HepG2 (cell line): ENCODE data around the gene SNAI3. TPM values are rescaled to one million over a fixed set of nuclear protein-coding genes. Genes with fewer than 3 reads are reported as not detected.
A peak's percentile ranks its signal among the peaks of the same experiment; 100 is the strongest.

Experiments
- ATAC-seq: fragments of 200-7000 bp; cut with Tn5 transposase; 3 replicates; pipeline ENCODE4 v1.9.1; 2020; ENCODE audit warnings: mild to moderate bottlenecking, moderate library complexity
- BruUV-seq: library from RNA; stranded (reverse); fragments of 400-500 nt; replicated peaks from 2 replicates; lab custom pipeline; 2021; lab: Mats Ljungman, UMichigan
- CTCF ChIA-PET: fragments of 300-600 bp; formaldehyde crosslinking; extraction: SDS; loops from one replicate; lab custom pipeline; 2021; ENCODE audit warnings: low total read pairs, inconsistent platforms, low intra/inter-chr PET ratio; lab: Yijun Ruan, JAX
- POLR2A ChIA-PET: fragments of 350-600 bp; sonication (Branson Sonifier 250); formaldehyde crosslinking; loops from one replicate; lab custom pipeline; 2020; ENCODE audit warnings: antibody characterized with exemption, inconsistent platforms; lab: Yijun Ruan, JAX
- DNase-seq: peaks from one replicate; pipeline ENCODE4 v3.0.0-alpha.2; 2015; ENCODE audit warnings: low spot score
- FAIRE-seq: peaks from 3 replicates; lab custom pipeline; 2011; peaks lifted over from hg19 to GRCh38; lab: Jason Lieb, UNC
- H2AFZ ChIP-seq: one replicate; pipeline ENCODE4 v1.6.1; 2011; ENCODE audit warnings: low read length, inconsistent platforms
- H3K27ac ChIP-seq: fragments of 300-600 bp; 3 replicates; pipeline ENCODE4 v1.8.0; 2011; ENCODE audit warnings: mixed run types, mild to moderate bottlenecking, mixed read lengths, low read length, inconsistent platforms; ENCODE audit not compliant: insufficient read depth; ENCODE audit errors: extremely low read length
- H3K27me3 ChIP-seq, 2 experiments: fragments of 200-600 bp in 1 of 2; 2 replicates in 1 of 2; 3 replicates in 1 of 2; pipeline versions ENCODE4 v1.6.0 to v1.8.0; 2011; ENCODE audit warnings: low read length in 2 of 2, mild to moderate bottlenecking in 2 of 2, moderate library complexity in 2 of 2, inconsistent platforms in 1 of 2; ENCODE audit not compliant: insufficient read depth in 2 of 2, control insufficient read depth in 1 of 2
- H3K36me3 ChIP-seq, 2 experiments: fragments of 200-600 bp in 1 of 2; replicated peaks in 1 of 2; 2 replicates in 1 of 2; 3 replicates in 1 of 2; pipeline versions ENCODE4 v1.5.1 to v1.8.0; 2011; ENCODE audit warnings: low read length in 2 of 2, inconsistent platforms in 1 of 2; ENCODE audit not compliant: insufficient read depth in 2 of 2, control insufficient read depth in 1 of 2
- H3K4me1 ChIP-seq: 2 replicates; pipeline ENCODE4 v1.5.1; 2012; ENCODE audit warnings: low read length, inconsistent platforms; ENCODE audit not compliant: insufficient read depth
- H3K4me2 ChIP-seq: 2 replicates; pipeline ENCODE4 v1.6.0; 2011; ENCODE audit warnings: low read depth, low read length, inconsistent platforms
- H3K4me3 ChIP-seq, 3 experiments: fragments of 200-600 bp in 1 of 3; sonication (generic), shearing (Covaris generic) in 1 of 3; replicated peaks in 1 of 3; 2 replicates each; pipeline ENCODE4 v1.5.1; 2011 to 2016; ENCODE audit warnings: low read length in 3 of 3, inconsistent platforms in 2 of 3, low read depth in 2 of 3, mild to moderate bottlenecking in 2 of 3, control low read depth in 1 of 3, mixed read lengths in 1 of 3; ENCODE audit not compliant: insufficient read depth in 1 of 3
- H3K79me2 ChIP-seq: one replicate; pipeline ENCODE4 v1.6.1; 2011; ENCODE audit warnings: low read length, inconsistent platforms; ENCODE audit not compliant: insufficient read depth
- H3K9ac ChIP-seq: 2 replicates; pipeline ENCODE4 v1.6.0; 2011; ENCODE audit warnings: mild to moderate bottlenecking, low read depth, low read length, inconsistent platforms; ENCODE audit not compliant: insufficient read depth
- H3K9me3 ChIP-seq: 2 replicates; pipeline ENCODE4 v1.5.1; 2012; ENCODE audit warnings: mild to moderate bottlenecking, low read length
- H4K20me1 ChIP-seq: 2 replicates; pipeline ENCODE4 v1.6.0; 2011; ENCODE audit warnings: inconsistent platforms, mild to moderate bottlenecking, low read length, moderate library complexity; ENCODE audit not compliant: insufficient read depth
- AGO1 ChIP-seq: fragments of 200-400 bp; formaldehyde crosslinking; IDR thresholded peaks from 2 replicates; pipeline ENCODE4 v1.6.1; 2017; ENCODE audit warnings: mild to moderate bottlenecking, low read depth, low read length, moderate library complexity; ENCODE audit not compliant: poor library complexity, severe bottlenecking
- AGO2 ChIP-seq: fragments of 200-400 bp; formaldehyde crosslinking; optimal IDR thresholded peaks from 2 replicates; pipeline ENCODE3; 2017; ENCODE audit warnings: mild to moderate bottlenecking, low read depth, low read length, moderate library complexity
- AHR ChIP-seq: IDR thresholded peaks from 2 replicates; pipeline ENCODE4 v1.6.1; 2018; ENCODE audit warnings: missing genetic modification reagents, missing compliant biosample characterization
- E2F2 ChIP-seq: sonication (generic); formaldehyde crosslinking; IDR thresholded peaks from 2 replicates; pipeline ENCODE4 v1.4.0; 2020; ENCODE audit warnings: missing genetic modification reagents, borderline replicate concordance
- HNF4G ChIP-seq, 2 experiments: sonication (generic) in 1 of 2; formaldehyde crosslinking in 1 of 2; IDR thresholded peaks; 2 replicates each; pipeline versions ENCODE4 v1.4.0 to v1.6.1; 2011 to 2020; ENCODE audit warnings: borderline replicate concordance in 2 of 2, low read depth in 2 of 2, mild to moderate bottlenecking in 2 of 2, low read length in 1 of 2, missing genetic modification reagents in 1 of 2, moderate library complexity in 1 of 2
- KDM3A ChIP-seq: IDR thresholded peaks from 2 replicates; pipeline ENCODE4 v1.6.1; 2018; ENCODE audit warnings: low read depth, missing compliant biosample characterization
- KLF13 ChIP-seq: sonication (generic); formaldehyde crosslinking; IDR thresholded peaks from 2 replicates; pipeline ENCODE4 v1.4.0; 2020; ENCODE audit warnings: mild to moderate bottlenecking, missing genetic modification reagents
- NRL ChIP-seq: sonication (generic); formaldehyde crosslinking; IDR thresholded peaks from 2 replicates; pipeline ENCODE4 v1.5.0; 2020; ENCODE audit warnings: missing genetic modification reagents, mild to moderate bottlenecking, moderate library complexity, borderline replicate concordance
- TOPORS ChIP-seq: sonication (generic); formaldehyde crosslinking; IDR thresholded peaks from 2 replicates; pipeline ENCODE4 v1.8.0; 2023; ENCODE audit warnings: mild to moderate bottlenecking, missing genetic modification reagents
- XBP1 ChIP-seq: sonication (generic); formaldehyde crosslinking; IDR thresholded peaks from 2 replicates; pipeline ENCODE4 v1.5.0; 2020; ENCODE audit warnings: missing genetic modification reagents
- ZNF10 ChIP-seq: sonication (generic); formaldehyde crosslinking; IDR thresholded peaks from 2 replicates; pipeline ENCODE4 v1.4.0; 2020; ENCODE audit warnings: mild to moderate bottlenecking, low read depth, missing genetic modification reagents, borderline replicate concordance
- ZNF430 ChIP-seq: sonication (generic); formaldehyde crosslinking; IDR thresholded peaks from 2 replicates; pipeline ENCODE4 v1.9.0; 2021; ENCODE audit warnings: mild to moderate bottlenecking, missing genetic modification reagents
- ZNF564 ChIP-seq: sonication (generic); formaldehyde crosslinking; IDR thresholded peaks from 2 replicates; pipeline ENCODE4 v1.8.1; 2023; ENCODE audit warnings: mild to moderate bottlenecking, missing genetic modification reagents
- ZNF607 ChIP-seq: sonication (generic); formaldehyde crosslinking; IDR thresholded peaks from 2 replicates; pipeline ENCODE4 v1.5.1; 2020; ENCODE audit warnings: missing genetic modification reagents, mild to moderate bottlenecking, borderline replicate concordance
- WGBS: methylation state at CpG from one replicate; pipeline ENCODE4 v1.1.6; 2017; ENCODE audit warnings: low lambda C conversion rate; 5-methylcytosine and 5-hydroxymethylcytosine counted together
- in situ Hi-C: cut with HindIII; loops from 2 replicates; pipeline ENCODE4 v1.10.0; 2017; ENCODE audit warnings: low pct_unique_long_range_greater_than_20kb; ENCODE audit not compliant: extremely low pct_ligation_motif_present
- intact Hi-C: fragments of 100-400 bp; cut with micrococcal nuclease; formaldehyde crosslinking; loops from one replicate; pipeline ENCODE4 v1.10.0; 2022; ENCODE audit not compliant: unreplicated experiment
- polyA plus RNA-seq, 8 experiments: library from polyadenylated mRNA; depleted of rRNA in 3 of 8; stranded (reverse) in 7 of 8; unstranded in 1 of 8; fragments of >200 nt; fragmentation: Illumina TruSeq in 4 of 8; extraction: Trizol in 4 of 8; gene quantifications; 2 replicates each; pipeline versions ENCODE4 v1.2.1 to v1.2.3, GENCODE V29; 2011 to 2016; ENCODE audit warnings: low read depth in 4 of 8, missing spikeins in 1 of 8, mixed read lengths in 1 of 8; ENCODE audit not compliant: insufficient read depth in 1 of 8
- total RNA-seq, 5 experiments: library from RNA; depleted of rRNA; stranded (reverse); fragments of >200 nt; fragmentation: Illumina TruSeq; extraction: Trizol; gene quantifications; 2 replicates each; pipeline ENCODE4 v1.2.3, GENCODE V29; 2016; ENCODE audit warnings: low read depth in 1 of 5
- TF ChIP-seq, protein P1 (sequence below): sonication (generic); formaldehyde crosslinking; IDR thresholded peaks from 2 replicates; pipeline ENCODE4 v1.8.0; 2023; ENCODE audit warnings: mild to moderate bottlenecking, missing genetic modification reagents

Gene SNAI3
- total and polyA plus RNA-seq, 2 of the 13 experiments (the other 11 are each of a cell fraction or from before 2014, with no cell fraction given): 0.09 to 0.18 TPM

DNA sequence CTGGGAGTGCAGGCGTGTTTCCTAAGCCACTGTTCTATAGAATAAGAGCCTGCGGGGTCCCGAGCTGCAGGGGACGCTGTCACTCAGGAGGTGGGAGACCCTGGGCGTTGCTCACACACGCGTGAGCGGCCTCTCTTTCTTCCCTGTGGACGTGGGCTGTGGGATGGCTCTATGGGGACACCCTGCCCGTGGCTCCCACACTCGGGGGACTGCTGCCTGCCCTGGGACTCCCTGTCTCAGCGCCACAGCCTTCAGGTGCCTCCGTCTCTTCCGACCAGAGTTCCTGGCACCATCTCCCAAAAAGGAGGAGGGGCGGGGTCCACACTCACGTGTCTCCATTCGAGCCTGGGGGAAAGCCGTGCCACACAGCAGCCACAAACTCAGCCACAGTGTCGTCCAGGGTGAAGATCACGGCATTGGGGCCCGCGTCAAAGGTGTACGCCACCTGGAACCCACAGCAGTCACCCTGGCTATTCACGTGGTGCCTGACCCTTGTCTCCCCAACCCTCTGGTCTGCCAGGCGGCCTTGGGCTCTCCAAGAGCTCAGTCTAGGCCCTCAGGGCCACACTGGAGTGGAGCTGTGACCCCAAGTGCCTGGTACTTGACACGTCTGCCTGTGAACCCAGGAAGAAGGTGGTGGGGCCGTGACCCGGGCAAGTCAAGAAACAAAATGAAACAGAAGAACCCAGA, 31.8 kb downstream of the SNAI3 start (continued):
- TF ChIP-seq, protein P1, sequence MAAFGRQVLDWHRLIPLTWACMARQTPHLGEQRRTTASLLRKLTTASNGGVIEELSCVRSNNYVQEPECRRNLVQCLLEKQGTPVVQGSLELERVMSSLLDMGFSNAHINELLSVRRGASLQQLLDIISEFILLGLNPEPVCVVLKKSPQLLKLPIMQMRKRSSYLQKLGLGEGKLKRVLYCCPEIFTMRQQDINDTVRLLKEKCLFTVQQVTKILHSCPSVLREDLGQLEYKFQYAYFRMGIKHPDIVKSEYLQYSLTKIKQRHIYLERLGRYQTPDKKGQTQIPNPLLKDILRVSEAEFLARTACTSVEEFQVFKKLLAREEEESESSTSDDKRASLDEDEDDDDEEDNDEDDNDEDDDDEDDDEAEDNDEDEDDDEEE (CRISPR knock-in tag): peak; percentile 51; the same call in 1 of the 2 replicates
- TF ChIP-seq KLF13 (no peak), AGO2 (peak; percentile 10), ZNF10 (CRISPR knock-in tag) (no peak), E2F2 (CRISPR knock-in tag) (no peak), KDM3A (CRISPR knock-in tag) (no peak), ZNF430 (CRISPR knock-in tag) (no peak), TOPORS (CRISPR knock-in tag) (0 out of 2 replicates have a peak, but pooled peaks have one; percentile 7)

- H3K4me3 ChIP-seq: no peak overlapping the region
- TF ChIP-seq AGO1 (peak; percentile 38), AHR (CRISPR knock-in tag) (0 out of 2 replicates have a peak, but pooled peaks have one; percentile 27), HNF4G (IDR thresholded peaks at IDR 0.05; ENCODE audit: borderline replicate concordance, low read depth, low read length) (no peak), HNF4G (CRISPR knock-in tag; IDR thresholded peaks at IDR 0.05; ENCODE audit: borderline replicate concordance, low read depth) (no peak), ZNF607 (CRISPR knock-in tag) (no peak), XBP1 (CRISPR knock-in tag) (no peak), NRL (peak; percentile 6; the same call in 1 of the 2 replicates), ZNF564 (CRISPR knock-in tag) (no peak)
- TF ChIP-seq, all 625 proteins: peak for 3
- Histone ChIP-seq H4K20me1 (peaks cover 20% of the 10 kb centered on the region; the same call in 1 of the 2 replicates), H3K4me2 (no peak overlapping the region), H3K27me3 (no peaks in the 10 kb centered on the region), H3K27ac (no peak overlapping the region), H2AFZ (no peak overlapping the region), H3K9ac (no peak overlapping the region), H3K36me3 (peaks cover 12 to 46% of the 10 kb centered on the region in 2 experiments), H3K4me1 (peaks cover 22% of the 10 kb centered on the region), H3K9me3 (no peaks in the 10 kb centered on the region), H3K79me2 (peaks cover 36% of the 10 kb centered on the region)
- ChIA-PET CTCF (no interaction called here), POLR2A (interaction anchor here (1.1 kb wide), 1 partner anchor 9 kb away, joined by 3 read pairs; the partner anchor contains the start of gene MVD)
- intact Hi-C loops (loop anchor here (5.0 kb wide), 1 partner anchor 56 kb away; no protein-coding TSS in a partner anchor), in situ Hi-C loops (no loop called here)
- 95% methylated on average over 32 of the region's 32 CpGs for WGBS
- ATAC-seq (no peak), DNase-seq (no peak), FAIRE-seq (no peak)
- no TSS peak for BruUV-seq
Measured at GRCh38 chr16:88653596-88654362, 32.5 kb downstream of the SNAI3 start.
